ENCODE measurements around the gene WWC2.

DNA sequence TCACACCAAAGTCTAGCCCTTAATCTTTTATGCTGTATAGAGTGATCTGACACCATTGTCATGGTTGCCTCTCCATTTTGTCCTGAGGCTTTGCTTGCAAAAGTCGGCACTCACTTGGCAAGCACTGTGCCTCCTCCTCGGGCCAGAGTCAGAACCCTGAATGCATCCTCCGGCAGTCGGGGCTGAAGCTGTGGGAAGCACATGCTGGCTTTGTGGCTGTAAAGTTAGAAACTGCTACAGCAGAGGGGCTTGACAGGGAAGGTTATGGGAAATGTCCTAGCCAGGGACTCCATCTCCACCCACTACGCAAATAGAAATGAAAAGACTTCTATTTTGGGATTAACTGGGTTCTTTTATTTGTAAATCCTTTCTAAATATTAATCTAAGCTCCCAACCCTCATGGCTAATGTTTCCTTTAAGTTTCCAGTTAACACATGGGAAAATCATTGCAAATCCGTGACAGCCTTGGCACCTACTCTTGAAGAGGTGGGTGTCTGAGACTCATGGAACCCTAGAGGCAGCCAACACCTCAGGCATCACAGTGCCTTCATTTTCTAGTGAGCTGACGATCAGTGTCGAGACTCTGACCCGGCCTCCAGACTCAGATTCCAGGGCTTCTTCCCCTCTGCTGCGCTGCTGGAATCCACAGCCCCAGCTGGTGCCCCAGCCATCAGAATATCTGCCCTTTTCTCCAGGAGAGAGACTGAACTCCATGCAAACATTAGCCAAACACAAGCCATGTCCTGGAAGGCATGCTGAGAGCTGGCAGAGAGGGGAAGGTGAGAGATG is 231.1 kb downstream of the WWC2 start:
- TF ChIP-seq, protein P1, sequence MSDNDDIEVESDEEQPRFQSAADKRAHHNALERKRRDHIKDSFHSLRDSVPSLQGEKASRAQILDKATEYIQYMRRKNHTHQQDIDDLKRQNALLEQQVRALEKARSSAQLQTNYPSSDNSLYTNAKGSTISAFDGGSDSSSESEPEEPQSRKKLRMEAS (IDR thresholded peaks at IDR 0.05; ENCODE audit: low read depth, low read length): no peak
- TF ChIP-seq, protein P2, sequence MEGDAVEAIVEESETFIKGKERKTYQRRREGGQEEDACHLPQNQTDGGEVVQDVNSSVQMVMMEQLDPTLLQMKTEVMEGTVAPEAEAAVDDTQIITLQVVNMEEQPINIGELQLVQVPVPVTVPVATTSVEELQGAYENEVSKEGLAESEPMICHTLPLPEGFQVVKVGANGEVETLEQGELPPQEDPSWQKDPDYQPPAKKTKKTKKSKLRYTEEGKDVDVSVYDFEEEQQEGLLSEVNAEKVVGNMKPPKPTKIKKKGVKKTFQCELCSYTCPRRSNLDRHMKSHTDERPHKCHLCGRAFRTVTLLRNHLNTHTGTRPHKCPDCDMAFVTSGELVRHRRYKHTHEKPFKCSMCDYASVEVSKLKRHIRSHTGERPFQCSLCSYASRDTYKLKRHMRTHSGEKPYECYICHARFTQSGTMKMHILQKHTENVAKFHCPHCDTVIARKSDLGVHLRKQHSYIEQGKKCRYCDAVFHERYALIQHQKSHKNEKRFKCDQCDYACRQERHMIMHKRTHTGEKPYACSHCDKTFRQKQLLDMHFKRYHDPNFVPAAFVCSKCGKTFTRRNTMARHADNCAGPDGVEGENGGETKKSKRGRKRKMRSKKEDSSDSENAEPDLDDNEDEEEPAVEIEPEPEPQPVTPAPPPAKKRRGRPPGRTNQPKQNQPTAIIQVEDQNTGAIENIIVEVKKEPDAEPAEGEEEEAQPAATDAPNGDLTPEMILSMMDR (IDR thresholded peaks at IDR 0.05; ENCODE audit: low read depth, low read length): no peak

Measured in NB4 (cell line).